Measurements from ENCODE around the gene SLC36A3.
"Not testable (repeated sequence)": the region's sequence is repeated elsewhere in the genome, so short reads cannot be mapped to it uniquely, and the experiment has no call there.

SLC36A3 gene

GRCh38 chr5:151236888-151237287 is 66.7 kb downstream of the SLC36A3 start:
- DNase-seq = no peak

GRCh38 chr5:151235239-151235571 is 68.4 kb downstream of the SLC36A3 start:
- DNase-seq = not testable (repeated sequence)

GRCh38 chr5:151234476-151235238 is 68.9 kb downstream of the SLC36A3 start:
- no peak for DNase-seq

- no peak for DNase-seq
Observed at GRCh38 chr5:151233616-151234085, 69.9 kb downstream of the SLC36A3 start.

GRCh38 chr5:151231359-151231758 is 72.2 kb downstream of the SLC36A3 start:
- no peak for DNase-seq

DNA sequence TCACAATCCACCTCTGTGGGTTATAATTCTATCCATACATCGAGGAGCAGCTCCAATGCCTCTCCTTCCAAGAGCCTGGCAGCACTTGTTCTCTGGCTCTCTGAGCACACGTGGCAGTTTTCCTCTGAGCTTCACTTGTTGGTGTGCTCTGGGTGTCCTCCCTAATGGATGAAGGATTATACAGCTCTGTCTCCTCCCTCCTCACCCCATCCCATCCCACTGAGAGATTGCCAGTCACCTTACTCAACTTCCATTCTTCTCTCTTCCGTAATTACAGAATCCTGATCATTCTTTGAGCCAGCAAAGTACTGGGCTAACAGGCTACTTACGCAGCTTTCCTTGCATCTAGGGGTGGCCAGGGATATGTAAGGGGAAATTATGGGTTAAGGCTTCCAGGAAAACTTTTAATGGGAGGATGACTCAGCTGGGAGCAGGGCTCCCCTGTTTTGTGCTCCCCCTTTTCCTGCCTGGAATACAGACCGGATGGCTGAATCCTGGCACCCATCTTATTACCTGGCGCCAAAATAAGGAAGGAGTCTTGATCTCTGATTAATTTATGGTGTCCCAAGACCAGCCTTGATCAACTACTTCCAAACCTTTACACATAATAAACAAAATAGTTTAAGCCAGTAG is 73.4 kb downstream of the SLC36A3 start:
- no peak for DNase-seq

DNA sequence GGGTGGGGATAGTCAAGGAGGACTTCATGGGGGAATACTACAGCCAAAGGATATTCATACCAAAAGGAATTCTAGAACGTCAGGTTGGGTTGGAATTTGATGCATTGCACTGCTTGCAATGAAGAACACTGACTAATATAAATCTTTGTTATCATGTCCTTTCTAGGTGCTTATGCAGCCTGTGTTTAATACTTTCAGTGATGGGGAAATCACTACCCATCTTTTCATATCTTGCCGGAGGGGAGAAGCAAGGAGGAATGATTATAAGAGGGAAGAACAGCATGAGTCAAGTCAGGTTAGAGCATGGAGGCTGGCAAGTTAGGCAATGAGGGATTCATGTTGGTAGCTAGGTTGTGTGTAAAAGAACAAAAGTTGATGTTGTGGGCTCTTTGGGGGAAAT is 74.6 kb downstream of the SLC36A3 start:
- no peak for DNase-seq

- DNase-seq = no peak
Observed at GRCh38 chr5:151227918-151228447, 75.6 kb downstream of the SLC36A3 start.
